Right lobe of liver (tissue), 6 donors: ENCODE measurements around the gene GRIN2C. TPM values are rescaled to one million over a fixed set of nuclear protein-coding genes. Genes with fewer than 3 reads are reported as not detected.
"Not testable (repeated sequence)": the region's sequence is repeated elsewhere in the genome, so short reads cannot be mapped to it uniquely, and the experiment has no call there.

Experiments used
- ATAC-seq, 4 donors: fragments of 200-7000 bp; cut with Tn5 transposase; one replicate each; pipeline ENCODE4 v1.9.1; 2020; ENCODE audit warnings: mild to moderate bottlenecking in 4 of 4, moderate library complexity in 4 of 4
- DNase-seq, 3 donors: peaks; one replicate each; pipeline ENCODE4 v3.0.0-alpha.2; 2020
- H3K27ac ChIP-seq, 3 donors: fragments of 200-600 bp; one replicate each; pipeline ENCODE4 v1.8.0; 2022
- H3K27me3 ChIP-seq, 2 donors: fragments of 200-600 bp; one replicate each; pipeline ENCODE4 v1.8.0; 2022
- H3K36me3 ChIP-seq, 4 donors: fragments of 200-600 bp; sonication (generic) in 1 of 4; one replicate each; pipeline versions ENCODE4 v1.5.1 to v1.8.0; 2017 to 2022; ENCODE audit warnings: control low read depth in 1 of 4
- H3K4me1 ChIP-seq, 4 donors: fragments of 200-600 bp; sonication (generic) in 1 of 4; one replicate each; pipeline versions ENCODE4 v1.5.1 to v1.8.0; 2017 to 2022; ENCODE audit warnings: control low read depth in 1 of 4
- H3K4me3 ChIP-seq, 3 donors: fragments of 200-600 bp; one replicate each; pipeline ENCODE4 v1.8.0; 2022
- H3K9me3 ChIP-seq, 4 donors: fragments of 200-600 bp; sonication (generic) in 1 of 4; one replicate each; pipeline versions ENCODE4 v1.5.1 to v1.8.0; 2017 to 2022; ENCODE audit warnings: control low read depth in 1 of 4
- CTCF ChIP-seq, 4 donors: fragments of 200-600 bp in 3 of 4; fragments of 450-650 bp in 1 of 4; IDR thresholded peaks; one replicate each; pipeline versions ENCODE4 v1.5.1 to v1.8.0; 2016 to 2022; ENCODE audit warnings: antibody characterized with exemption in 4 of 4, mild to moderate bottlenecking in 2 of 4
- POLR2A ChIP-seq: fragments of 450-650 bp; IDR thresholded peaks from one replicate; pipeline ENCODE4 v1.6.1; 2017; ENCODE audit warnings: antibody characterized with exemption, mild to moderate bottlenecking
- WGBS: methylation state at CpG from one replicate; pipeline ENCODE4 v1.1.6; 2018; ENCODE audit warnings: low coverage, low lambda C conversion rate; ENCODE audit not compliant: insufficient coverage; ENCODE audit errors: missing lambda C conversion rate; 5-methylcytosine and 5-hydroxymethylcytosine counted together
- intact Hi-C, 2 donors: fragments of 100-400 bp; cut with DNase I; formaldehyde crosslinking; loops; one replicate each; pipeline versions ENCODE4 v1.11.2 to v1.14.1; 2022
- total RNA-seq, 6 experiments: library from RNA; depleted of rRNA in 2 of 6; stranded (reverse); fragments of >200 nt in 2 of 6; fragmentation: NEBNext Ultra II Directional in 3 of 6; extraction: Animal tissue kit (Norgen Biotek cat#: 25700) in 3 of 6; gene quantifications; one replicate each; pipeline versions ENCODE4 v1.1.0 to v1.2.4, GENCODE V29; 2016 to 2023
- donor health status: DM: no; HTN: yes; CAD: no.
- donor health status: DM: no; HTN: no; CAD: no.
- donor health status: DM: no; HTN: no; CAD: no.
- donor health status: DM: no; HTN: yes; CAD: no.
- donor health status: DM: no; HTN: yes; CAD: no.

The GRIN2C gene
- total RNA-seq, 6 experiments from 2014 or later = 0.10 to 0.13 TPM; not detected in 4

DNA sequence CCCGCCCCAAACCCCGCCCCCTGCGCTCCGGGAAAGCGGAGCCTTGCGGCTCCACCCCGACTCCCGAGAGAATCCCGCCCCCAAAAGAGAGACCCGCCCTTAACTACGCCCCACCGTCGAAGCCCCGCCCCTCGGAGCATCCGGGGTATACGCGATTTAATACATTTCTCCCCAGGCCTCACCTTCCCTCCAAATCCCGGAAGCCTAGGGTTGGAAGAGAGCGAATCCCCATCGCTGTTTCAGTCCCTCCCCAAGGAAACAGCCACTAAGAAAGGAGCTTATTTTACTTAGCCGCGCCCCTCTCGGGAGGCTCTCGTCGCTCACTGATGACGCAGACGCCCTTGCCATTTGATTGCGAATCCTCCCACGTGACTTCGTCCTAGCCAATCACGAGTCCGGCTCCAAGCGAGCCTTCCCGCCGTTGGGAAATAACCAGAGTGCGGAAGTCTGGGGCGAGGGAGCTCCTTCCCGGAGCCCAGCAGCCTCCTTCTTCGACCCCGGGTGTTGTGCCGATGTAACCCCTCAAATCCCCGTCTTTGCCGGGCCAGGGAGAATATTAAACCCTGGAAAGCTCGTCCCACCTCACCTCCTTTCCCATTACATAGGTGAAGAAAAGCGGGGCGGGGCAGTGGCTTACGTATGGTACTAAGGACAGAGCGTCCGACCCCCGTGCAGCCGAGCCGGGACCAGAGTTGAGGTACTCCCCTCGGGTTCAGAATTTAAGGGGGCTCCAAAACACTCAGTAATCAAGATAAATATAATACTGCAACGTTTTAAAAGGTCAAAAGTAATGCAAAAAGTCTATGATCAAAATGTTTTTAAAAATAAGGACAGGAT, 13.6 kb upstream of the GRIN2C start:
- peak; percentile 99 for DNase-seq
- no peak for TF ChIP-seq CTCF (IDR thresholded peaks at IDR 0.05)
- TF ChIP-seq POLR2A = peak; percentile 93
- H3K27me3 ChIP-seq = no peaks in the 10 kb centered on the region
- peak overlapping the region; percentile 60 to 74 (median 62) for H3K4me3 ChIP-seq
- H3K27ac ChIP-seq = peak overlapping the region; percentile 69 to 90 (median 84)
- 1% methylated on average over 39 of the region's 55 CpGs for WGBS
- no peaks in the 10 kb centered on the region for H3K36me3 ChIP-seq
- no peaks in the 10 kb centered on the region for H3K9me3 ChIP-seq
- peak; percentile 88 to 95 (median 93) for ATAC-seq
- intact Hi-C loops = no loop called here
- H3K4me1 ChIP-seq = peaks cover 0 to 12% (median 4%) of the 10 kb centered on the region in 4 donors

DNA sequence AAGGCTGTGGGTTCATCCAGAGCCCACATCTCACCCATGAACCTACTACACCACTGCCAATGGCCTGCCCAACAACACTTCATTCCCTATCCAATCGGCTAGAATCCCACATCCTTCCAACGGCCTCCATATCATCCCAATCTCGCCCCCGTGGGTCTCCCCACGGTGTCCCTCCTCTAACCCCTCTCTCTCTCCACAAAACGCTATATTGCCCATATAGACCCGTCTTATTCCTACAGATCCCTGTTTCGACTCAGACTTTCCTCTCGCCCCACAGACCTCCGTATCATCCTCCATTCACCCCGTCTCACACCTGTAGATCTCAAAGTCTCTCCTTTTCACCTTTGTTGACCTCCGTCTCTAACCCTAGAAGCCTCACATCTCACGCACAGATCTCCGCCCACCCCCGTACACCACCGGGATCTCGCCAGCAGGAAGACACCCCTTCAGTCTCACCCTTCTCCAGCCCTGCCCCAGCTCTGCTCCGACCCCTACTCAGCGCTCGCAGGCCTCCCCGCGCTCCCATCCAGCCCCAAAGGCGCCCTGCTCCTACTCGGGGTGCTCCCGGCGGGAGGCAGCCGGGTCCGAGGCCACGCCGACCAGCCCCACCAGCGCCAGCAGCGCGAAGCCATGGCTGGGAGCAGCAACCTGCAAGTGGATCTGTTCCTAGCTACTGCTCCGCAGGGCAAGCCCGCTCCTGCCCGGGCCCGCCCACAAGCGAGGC, 12.8 kb upstream of the GRIN2C start, which contains the start of gene FDXR:
Gene FDXR (minus strand): TSS at position 682 of the 724 bp plus-strand sequence. CDS start 50 bp downstream, at position 632.
- ATAC-seq = no peak
- DNase-seq = no peak
- intact Hi-C loops = no loop called here
- H3K4me1 ChIP-seq = peaks cover 0 to 12% (median 3%) of the 10 kb centered on the region in 4 donors
- TF ChIP-seq CTCF (IDR thresholded peaks at IDR 0.05) = no peak
- peak; percentile 87 for TF ChIP-seq POLR2A
- peak within 1 kb of the TSS; percentile 60 to 74 (median 62) for H3K4me3 ChIP-seq
- no peaks in the 10 kb centered on the region for H3K9me3 ChIP-seq
- no peaks in the 10 kb centered on the region for H3K36me3 ChIP-seq
- 10% methylated on average over 24 of the region's 38 CpGs for WGBS
- no peaks in the 10 kb centered on the region for H3K27me3 ChIP-seq
- H3K27ac ChIP-seq = peak within 1 kb of the TSS; percentile 69 to 90 (median 84)

- H3K4me1 ChIP-seq = peaks cover 0 to 12% (median 2%) of the 10 kb centered on the region in 4 donors
- H3K27me3 ChIP-seq = no peaks in the 10 kb centered on the region
- ATAC-seq = no peak
- TF ChIP-seq POLR2A (no peak), CTCF (IDR thresholded peaks at IDR 0.05) (no peak)
- no peak overlapping the region for H3K4me3 ChIP-seq
- DNase-seq = peak in 1 of 3 donors; percentile 20
- 74% methylated on average over 9 of the region's 11 CpGs for WGBS
- H3K9me3 ChIP-seq = no peaks in the 10 kb centered on the region
- H3K27ac ChIP-seq = no peak overlapping the region
- intact Hi-C loops = no loop called here
- no peaks in the 10 kb centered on the region for H3K36me3 ChIP-seq
These were observed 11.8 kb upstream of the GRIN2C start for GRCh38 chr17:74871356-74872076.

DNA sequence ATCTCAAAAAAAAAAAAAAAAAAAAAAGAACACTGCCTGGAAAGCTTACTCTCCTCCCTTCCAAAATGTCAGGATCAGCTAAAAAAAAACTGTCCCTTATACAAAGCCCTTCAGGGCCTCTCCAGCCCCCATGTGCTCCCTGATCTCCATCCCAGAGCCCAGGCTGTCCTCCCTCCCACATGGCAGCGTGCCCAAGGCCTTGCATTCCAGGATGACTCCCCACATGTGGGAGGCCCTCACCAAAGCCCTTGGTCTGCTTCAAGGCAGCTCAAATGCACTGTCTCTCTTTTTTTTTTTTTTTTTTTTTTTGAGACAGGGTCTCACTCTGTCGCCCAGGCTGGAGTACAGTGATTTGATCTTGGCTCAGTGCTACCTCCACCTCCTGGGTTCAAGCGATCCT, 10.8 kb upstream of the GRIN2C start:
- no peaks in the 10 kb centered on the region for H3K9me3 ChIP-seq
- TF ChIP-seq POLR2A (no peak), CTCF (IDR thresholded peaks at IDR 0.05) (no peak)
- H3K36me3 ChIP-seq = no peaks in the 10 kb centered on the region
- ATAC-seq (no peak), DNase-seq (peak in 2 of 3 donors; percentile 34 to 51)
- no peaks in the 10 kb centered on the region for H3K27me3 ChIP-seq
- no peak overlapping the region for H3K4me3 ChIP-seq
- WGBS = 83% methylated on average over 1 of the region's 3 CpGs
- intact Hi-C loops = no loop called here
- H3K4me1 ChIP-seq = peaks cover 0 to 12% (median 2%) of the 10 kb centered on the region in 4 donors
- no peak overlapping the region for H3K27ac ChIP-seq

GRCh38 chr17:74870028-74870427, 10.3 kb upstream of the GRIN2C start:
- H3K4me3 ChIP-seq, intact Hi-C loops, H3K36me3 ChIP-seq, H3K9me3 ChIP-seq, H3K27ac ChIP-seq, H3K27me3 ChIP-seq, ATAC-seq, DNase-seq: not testable (repeated sequence)
- peaks cover 0 to 12% (median 2%) of the 10 kb centered on the region in 4 donors for H3K4me1 ChIP-seq
- WGBS = 100% methylated on average over 1 of the region's 9 CpGs
